Activated CD4-positive, alpha-beta T cell treated with anti-CD3 and anti-CD28 coated beads for 36 hours (primary cell): ENCODE data around the gene GTF2A2. TPM values are rescaled to one million over a fixed set of nuclear protein-coding genes. Genes with fewer than 3 reads are reported as not detected.

Experiments used
- ATAC-seq: fragments of 200-7000 bp; cut with Tn5 transposase; one replicate; pipeline ENCODE4 v1.10.0; 2021; ENCODE audit warnings: mild to moderate bottlenecking, moderate library complexity
- CTCF ChIA-PET: fragments of 350-600 bp; sonication (Branson Sonifier 250); formaldehyde crosslinking; loops from one replicate; lab custom pipeline; 2021; ENCODE audit warnings: antibody characterized with exemption; lab: Charles Lee
- POLR2A ChIA-PET: fragments of 350-600 bp; sonication (Branson Sonifier 250); formaldehyde crosslinking; loops from one replicate; lab custom pipeline; 2021; ENCODE audit warnings: antibody characterized with exemption, inconsistent platforms; lab: Charles Lee
- DNase-seq: peaks from one replicate; pipeline ENCODE4 v3.0.0-alpha.2; 2020
- H3K27ac Mint-ChIP-seq: one replicate; pipeline ENCODE4 v1.8.0; 2021; ENCODE audit warnings: mixed read lengths
- H3K27me3 Mint-ChIP-seq: one replicate; pipeline ENCODE4 v1.8.0; 2021; ENCODE audit warnings: mixed read lengths
- H3K36me3 Mint-ChIP-seq: one replicate; pipeline ENCODE4 v1.8.0; 2021; ENCODE audit warnings: low read depth, mixed read lengths
- H3K4me1 Mint-ChIP-seq: one replicate; pipeline ENCODE4 v1.8.0; 2021; ENCODE audit warnings: mixed read lengths
- H3K4me3 Mint-ChIP-seq: one replicate; pipeline ENCODE4 v1.8.0; 2021; ENCODE audit warnings: mild to moderate bottlenecking, moderate library complexity, mixed read lengths
- H3K9me3 Mint-ChIP-seq: one replicate; pipeline ENCODE4 v1.8.0; 2021; ENCODE audit warnings: low read depth, mixed read lengths
- intact Hi-C, 2 experiments: fragments of 100-400 bp; cut with DNase I in 1 of 2; cut with micrococcal nuclease in 1 of 2; formaldehyde crosslinking; loops; one replicate each; pipeline versions ENCODE4 v1.14.2 to v1.15.1; 2022 to 2024; cut with DNase I, micrococcal nuclease
- total RNA-seq, 2 experiments: library from RNA; stranded (reverse); gene quantifications; one replicate each; pipeline ENCODE4 v1.2.3, GENCODE V29; 2021

GTF2A2 gene
- total RNA-seq, 2 experiments from 2014 or later, result 167 to 198 TPM

DNA sequence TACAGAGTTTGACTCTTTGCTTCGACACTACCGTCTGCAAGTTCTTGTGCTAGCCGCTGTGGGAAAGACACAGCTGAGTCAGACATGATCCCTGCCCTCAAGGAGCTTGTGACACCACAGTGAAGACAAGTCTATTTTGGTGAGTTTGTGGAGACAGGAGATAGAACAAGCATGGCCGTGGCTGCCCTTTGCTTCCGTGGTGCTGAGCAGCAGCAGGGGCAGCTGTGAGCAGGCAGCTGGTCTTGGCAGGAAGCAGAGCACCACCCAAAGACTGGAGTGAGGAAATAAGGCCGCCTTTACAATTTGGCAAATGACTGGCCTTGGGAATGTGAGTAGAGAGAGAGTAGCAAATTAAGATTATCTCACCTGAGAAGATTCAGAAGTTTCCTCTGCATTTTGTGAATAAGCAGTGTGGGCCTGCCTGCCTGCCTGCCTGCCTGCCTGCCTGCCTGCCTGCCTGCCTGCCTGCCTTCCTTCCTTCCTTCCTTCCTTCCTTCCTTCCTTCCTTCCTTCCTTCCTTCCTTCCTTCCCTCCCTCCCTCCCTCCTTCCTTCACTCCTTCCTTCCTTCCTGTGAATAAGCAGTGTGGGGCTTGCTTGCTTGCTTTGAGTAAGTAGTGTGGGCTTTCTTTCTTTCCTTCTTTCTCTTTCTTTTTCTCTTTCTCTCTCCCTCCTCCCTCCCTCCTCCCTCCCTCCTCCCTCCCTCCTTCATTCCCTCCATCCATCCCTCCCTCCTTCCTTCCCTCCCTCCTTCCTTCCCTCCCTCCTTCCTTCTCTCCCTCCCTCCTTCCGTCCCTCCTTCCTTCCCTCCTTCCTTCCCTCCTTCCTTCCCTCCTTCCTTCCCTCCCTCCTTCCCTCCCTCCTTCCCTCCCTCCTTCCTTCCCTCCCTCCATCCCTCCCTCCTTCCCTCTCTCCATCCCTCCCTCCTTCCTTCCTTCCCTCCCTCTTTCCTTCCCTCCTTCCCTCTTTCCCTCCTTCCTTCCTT lies 47.3 kb downstream of the GTF2A2 start:
- Mint-ChIP-seq H3K27me3 (peaks cover 14% of the 10 kb centered on the region), H3K36me3 (no peaks in the 10 kb centered on the region), H3K4me1 (peaks cover 2% of the 10 kb centered on the region), H3K27ac (no peak overlapping the region), H3K9me3 (no peaks in the 10 kb centered on the region), H3K4me3 (no peak overlapping the region)
- ChIA-PET POLR2A (no interaction called here), CTCF (interaction anchor here (0.6 kb wide), 1 partner anchor 159 kb away, joined by 4 read pairs; no protein-coding TSS in a partner anchor)
- intact Hi-C loops, result no loop called here
- no peak for ATAC-seq
- no peak for DNase-seq

DNA sequence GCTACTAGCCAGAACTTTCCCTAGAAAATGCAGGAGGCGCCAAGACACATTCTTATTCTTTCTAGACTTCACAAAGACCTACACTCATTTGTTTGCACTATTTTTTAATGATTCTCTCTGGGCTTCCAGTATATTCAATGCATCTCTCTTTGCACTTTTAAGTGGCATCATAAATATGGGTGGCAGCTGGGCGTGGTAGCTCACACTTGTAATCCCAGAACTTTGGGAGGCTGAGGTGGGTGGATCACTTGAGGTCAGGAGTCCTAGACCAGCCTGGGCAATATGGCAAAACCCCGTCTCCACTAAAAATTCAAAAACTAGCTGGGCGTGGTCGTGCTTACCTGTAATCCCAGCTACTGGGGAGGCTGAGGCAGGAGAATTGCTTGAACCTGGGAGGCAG lies 51.3 kb downstream of the GTF2A2 start:
- intact Hi-C loops, result no loop called here
- CTCF ChIA-PET, result interaction anchor here (0.6 to 1.4 kb wide), 4 partner anchors 15 to 186 kb away, joined by 3 to 4 read pairs (median 3); no protein-coding TSS in a partner anchor
- Mint-ChIP-seq H3K4me3 (no peak overlapping the region), H3K36me3 (no peaks in the 10 kb centered on the region), H3K9me3 (peaks cover 15% of the 10 kb centered on the region), H3K4me1 (no peaks in the 10 kb centered on the region), H3K27ac (no peak overlapping the region), H3K27me3 (peaks cover 12% of the 10 kb centered on the region)
- no peak for DNase-seq
- POLR2A ChIA-PET, result no interaction called here
- no peak for ATAC-seq

DNA sequence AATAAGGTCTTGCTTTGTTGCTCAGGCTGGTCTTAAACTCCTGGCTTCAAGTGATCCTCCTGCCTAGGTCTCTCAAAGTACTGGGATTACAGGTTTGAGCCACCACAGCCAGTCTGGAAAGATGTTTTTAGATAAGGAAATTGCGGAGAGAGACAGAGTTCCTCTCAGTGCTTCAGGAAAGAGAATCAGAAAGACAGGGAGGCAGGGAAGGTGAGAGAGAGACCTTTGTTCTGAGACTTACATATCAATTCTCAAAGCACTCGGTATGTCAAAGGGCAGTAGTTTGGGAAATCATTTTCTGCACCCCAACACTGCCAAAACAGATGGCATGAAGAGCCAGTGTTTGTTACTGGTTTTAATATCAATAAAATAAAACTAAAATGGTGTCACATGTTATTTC lies 58.9 kb downstream of the GTF2A2 start:
- ChIA-PET POLR2A (no interaction called here), CTCF (no interaction called here)
- peaks cover 9% of the 10 kb centered on the region for H3K27me3 Mint-ChIP-seq
- intact Hi-C loops, result no loop called here
- H3K4me3 Mint-ChIP-seq, result no peak overlapping the region
- DNase-seq, result no peak
- peaks cover 7% of the 10 kb centered on the region for H3K9me3 Mint-ChIP-seq
- H3K27ac Mint-ChIP-seq, result no peak overlapping the region
- no peak for ATAC-seq
- H3K36me3 Mint-ChIP-seq, result peaks cover 2% of the 10 kb centered on the region
- H3K4me1 Mint-ChIP-seq, result no peaks in the 10 kb centered on the region

- ATAC-seq, result no peak
- Mint-ChIP-seq H3K4me3 (no peak overlapping the region), H3K36me3 (peaks cover 2% of the 10 kb centered on the region), H3K4me1 (peaks cover under 1% of the 10 kb centered on the region), H3K27me3 (peaks cover 4% of the 10 kb centered on the region), H3K27ac (no peak overlapping the region), H3K9me3 (peaks cover 6% of the 10 kb centered on the region)
- CTCF ChIA-PET, result interaction anchor here (0.6 kb wide), 1 partner anchor 27 kb away, joined by 4 read pairs; no protein-coding TSS in a partner anchor
- intact Hi-C loops, result no loop called here
- DNase-seq, result no peak
- POLR2A ChIA-PET, result no interaction called here
Observed at GRCh38 chr15:59596640-59597039, 60.7 kb downstream of the GTF2A2 start.

DNA sequence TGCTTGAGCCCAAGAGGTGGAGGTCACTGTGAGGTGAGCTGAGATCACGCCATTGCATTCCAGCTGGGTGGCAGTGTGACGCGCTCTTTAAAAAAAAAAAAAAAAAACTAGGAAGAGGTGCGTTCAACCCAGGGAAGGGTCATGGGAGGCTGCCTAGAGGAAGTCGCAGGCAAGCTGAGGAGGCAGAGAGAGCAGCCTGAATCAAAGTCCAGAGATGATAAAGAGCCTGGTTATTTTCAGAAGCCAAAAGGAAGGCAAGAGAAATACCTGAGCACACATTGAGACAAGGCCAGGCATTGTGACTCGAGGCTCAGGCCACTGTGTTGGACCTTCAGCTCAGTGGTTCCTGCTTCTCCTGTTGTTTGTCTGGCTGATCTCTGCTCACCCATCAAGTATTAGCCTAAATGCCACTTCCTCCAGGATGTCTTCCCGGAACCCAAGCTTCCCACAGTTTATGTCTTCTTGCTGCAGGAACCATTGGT lies 61.8 kb downstream of the GTF2A2 start:
- no peak overlapping the region for H3K4me3 Mint-ChIP-seq
- ATAC-seq (no peak), DNase-seq (no peak)
- no peak overlapping the region for H3K27ac Mint-ChIP-seq
- H3K27me3 Mint-ChIP-seq, result peaks cover 4% of the 10 kb centered on the region
- peaks cover 9% of the 10 kb centered on the region for H3K4me1 Mint-ChIP-seq
- H3K9me3 Mint-ChIP-seq, result no peaks in the 10 kb centered on the region
- intact Hi-C loops, result no loop called here
- CTCF ChIA-PET, result no interaction called here
- POLR2A ChIA-PET, result interaction anchor here (0.5 kb wide), 1 partner anchor 64 kb away, joined by 6 read pairs; no protein-coding TSS in a partner anchor
- H3K36me3 Mint-ChIP-seq, result peaks cover 2% of the 10 kb centered on the region

DNA sequence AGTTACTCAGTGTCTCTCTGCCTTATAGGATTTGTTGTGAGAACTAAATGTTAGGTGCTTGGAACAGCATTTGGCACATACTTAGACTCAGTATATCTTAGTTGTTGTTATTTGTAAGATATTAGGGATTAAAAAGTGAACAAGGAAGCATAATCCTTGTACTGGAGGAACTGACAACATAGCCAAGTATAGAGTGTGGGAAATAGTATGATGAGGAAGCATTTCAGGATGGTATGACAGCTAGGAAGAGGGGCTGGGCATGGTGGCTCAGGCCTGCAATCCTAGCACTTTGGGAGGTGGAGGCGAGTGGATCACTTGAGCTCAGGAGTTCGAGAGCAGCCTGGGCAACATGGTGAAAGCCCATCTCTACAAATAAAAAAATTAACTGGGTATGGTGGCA lies 62.3 kb downstream of the GTF2A2 start:
- DNase-seq (no peak), ATAC-seq (no peak)
- peaks cover 4% of the 10 kb centered on the region for H3K27me3 Mint-ChIP-seq
- no peak overlapping the region for H3K4me3 Mint-ChIP-seq
- intact Hi-C loops, result no loop called here
- H3K9me3 Mint-ChIP-seq, result no peaks in the 10 kb centered on the region
- CTCF ChIA-PET, result interaction anchor here (0.9 kb wide), 1 partner anchor 11 kb away, joined by 3 read pairs; no protein-coding TSS in a partner anchor
- POLR2A ChIA-PET, result no interaction called here
- H3K4me1 Mint-ChIP-seq, result peaks cover 13% of the 10 kb centered on the region
- no peak overlapping the region for H3K27ac Mint-ChIP-seq
- H3K36me3 Mint-ChIP-seq, result peaks cover under 1% of the 10 kb centered on the region

- POLR2A ChIA-PET, result no interaction called here
- no peak for ATAC-seq
- no peak for DNase-seq
- CTCF ChIA-PET, result interaction anchor here (0.9 to 1.0 kb wide), 2 partner anchors 10 to 17 kb away, joined by 3 read pairs; partner anchors contain the start of gene GCNT3
- no peaks in the 10 kb centered on the region for H3K9me3 Mint-ChIP-seq
- intact Hi-C loops, result no loop called here
- H3K4me3 Mint-ChIP-seq, result no peak overlapping the region
- no peaks in the 10 kb centered on the region for H3K36me3 Mint-ChIP-seq
- H3K4me1 Mint-ChIP-seq, result peaks cover 18% of the 10 kb centered on the region
- peaks cover 4% of the 10 kb centered on the region for H3K27me3 Mint-ChIP-seq
- no peak overlapping the region for H3K27ac Mint-ChIP-seq
Observed at GRCh38 chr15:59594493-59594942, 62.8 kb downstream of the GTF2A2 start.

- no peak for DNase-seq
- Mint-ChIP-seq H3K36me3 (no peaks in the 10 kb centered on the region), H3K4me3 (no peak overlapping the region), H3K9me3 (no peaks in the 10 kb centered on the region), H3K27ac (no peak overlapping the region), H3K4me1 (peaks cover 30% of the 10 kb centered on the region), H3K27me3 (peaks cover 4% of the 10 kb centered on the region)
- ChIA-PET POLR2A (interaction anchor here (0.7 kb wide), 2 partner anchors 67 to 599 kb away, joined by 4 to 10 read pairs; no protein-coding TSS in a partner anchor), CTCF (interaction anchor here (0.6 to 1.2 kb wide), 6 partner anchors 14 to 591 kb away, joined by 3 to 4 read pairs (median 3); no protein-coding TSS in a partner anchor)
- intact Hi-C loops, result loop anchor here in 1 of 2 experiments (2.0 kb wide), 1 partner anchor 97 kb away; the partner anchor contains the start of gene BNIP2
- ATAC-seq, result no peak
Observed at GRCh38 chr15:59591356-59591755, 66.0 kb downstream of the GTF2A2 start.

DNA sequence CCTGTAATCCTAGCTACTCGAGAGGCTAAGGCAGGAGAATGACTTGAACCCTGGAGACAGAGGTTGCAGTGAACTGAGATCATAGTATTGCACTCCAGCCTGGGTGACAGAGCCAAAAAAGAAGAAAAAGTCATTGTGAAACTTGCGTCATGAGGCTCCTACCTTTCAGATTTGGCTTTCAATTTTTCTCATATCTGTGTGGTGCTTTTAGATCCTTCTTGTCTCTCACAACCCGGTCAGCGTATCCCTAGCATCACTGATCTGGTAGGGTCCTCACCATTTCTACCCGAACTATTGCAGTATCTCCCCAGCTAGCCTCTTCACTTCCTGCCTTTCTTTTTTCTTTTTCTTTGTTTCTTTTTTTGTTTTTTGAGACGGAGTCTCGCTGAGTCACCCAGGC lies 67.3 kb downstream of the GTF2A2 start:
- no peaks in the 10 kb centered on the region for H3K36me3 Mint-ChIP-seq
- H3K27ac Mint-ChIP-seq, result peak overlapping the region; percentile 83
- intact Hi-C loops, result loop anchor here in 1 of 2 experiments (2.0 kb wide), 1 partner anchor 99 kb away; the partner anchor contains the start of gene BNIP2
- peak overlapping the region; percentile 54 for H3K4me3 Mint-ChIP-seq
- peaks cover 4% of the 10 kb centered on the region for H3K27me3 Mint-ChIP-seq
- peak; percentile 30 for DNase-seq
- ATAC-seq, result peak; percentile 91
- H3K4me1 Mint-ChIP-seq, result peaks cover 30% of the 10 kb centered on the region
- ChIA-PET POLR2A (interaction anchor here (0.6 kb wide), 1 partner anchor 1227 kb away, joined by 3 read pairs; no protein-coding TSS in a partner anchor), CTCF (interaction anchor here (1.0 to 1.2 kb wide), 2 partner anchors 9 to 27 kb away, joined by 3 read pairs; no protein-coding TSS in a partner anchor)
- no peaks in the 10 kb centered on the region for H3K9me3 Mint-ChIP-seq
